NCI-H187 (cell line): Measurements from ENCODE around the gene STKLD1.
"Not testable (repeated sequence)": the region's sequence is repeated elsewhere in the genome, so short reads cannot be mapped to it uniquely, and the experiment has no call there.

Source experiments
- DNase-seq, 2 experiments: peaks; one replicate each; lab custom pipeline; 2025; lab: John Stamatoyannopoulos, UW

The STKLD1 gene

GRCh38 chr9:133443982-133444381, 67.8 kb downstream of the STKLD1 start:
- no peak for DNase-seq

DNA sequence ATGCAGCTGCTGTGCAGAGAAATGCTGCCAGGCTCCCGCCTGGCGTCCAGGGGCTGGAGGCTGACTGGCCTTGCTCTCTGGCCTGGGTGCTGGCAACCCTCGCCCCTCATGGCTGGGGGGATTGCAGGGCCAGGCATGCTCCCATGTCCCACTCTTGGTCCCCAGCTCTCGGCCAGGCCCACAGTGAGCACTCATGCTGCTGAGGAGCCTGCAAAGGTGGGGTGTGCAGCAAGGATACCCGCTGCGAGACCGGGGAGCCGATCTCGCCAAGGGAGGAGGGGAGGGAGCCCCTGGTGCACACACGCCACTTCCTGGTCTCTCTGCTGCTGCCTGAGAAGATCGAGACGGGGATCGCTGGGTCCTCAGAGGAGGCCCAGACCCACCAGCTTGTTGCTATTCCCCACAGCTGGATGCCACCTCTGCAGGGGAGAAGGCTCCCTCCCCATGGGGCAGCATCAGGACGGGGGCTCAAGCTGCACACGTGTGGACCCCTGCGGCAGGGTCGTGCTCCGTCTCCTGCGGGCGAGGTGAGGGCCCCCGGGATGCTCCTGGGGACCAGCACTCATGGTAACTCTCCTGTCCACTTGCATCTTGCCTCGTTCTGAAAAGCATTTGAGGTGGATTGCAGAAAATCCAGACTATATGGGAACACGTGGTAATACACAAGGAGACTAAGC, 69.3 kb downstream of the STKLD1 start:
- DNase-seq, result no peak

DNA sequence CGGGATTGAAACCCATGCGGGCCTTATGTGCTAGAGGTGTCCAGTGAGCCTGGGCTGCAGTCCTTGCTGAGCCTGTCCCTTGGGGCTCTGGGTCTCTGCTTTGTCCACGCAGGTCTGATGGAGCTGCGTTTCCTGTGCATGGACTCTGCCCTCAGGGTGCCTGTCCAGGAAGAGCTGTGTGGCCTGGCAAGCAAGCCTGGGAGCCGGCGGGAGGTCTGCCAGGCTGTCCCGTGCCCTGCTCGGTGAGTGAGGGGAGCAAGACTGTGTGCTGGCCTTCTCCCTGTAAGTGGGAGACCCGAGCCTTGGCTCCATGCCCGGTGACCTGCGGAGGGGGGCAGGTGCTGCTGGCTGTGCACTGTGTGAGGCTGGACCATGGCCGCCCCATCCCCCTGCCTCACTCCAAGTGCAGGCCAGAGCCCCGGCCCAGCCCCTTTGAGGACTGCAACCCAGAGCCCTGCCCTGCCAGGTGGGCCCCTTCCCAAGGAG, 72.4 kb downstream of the STKLD1 start:
- DNase-seq, result no peak

DNA sequence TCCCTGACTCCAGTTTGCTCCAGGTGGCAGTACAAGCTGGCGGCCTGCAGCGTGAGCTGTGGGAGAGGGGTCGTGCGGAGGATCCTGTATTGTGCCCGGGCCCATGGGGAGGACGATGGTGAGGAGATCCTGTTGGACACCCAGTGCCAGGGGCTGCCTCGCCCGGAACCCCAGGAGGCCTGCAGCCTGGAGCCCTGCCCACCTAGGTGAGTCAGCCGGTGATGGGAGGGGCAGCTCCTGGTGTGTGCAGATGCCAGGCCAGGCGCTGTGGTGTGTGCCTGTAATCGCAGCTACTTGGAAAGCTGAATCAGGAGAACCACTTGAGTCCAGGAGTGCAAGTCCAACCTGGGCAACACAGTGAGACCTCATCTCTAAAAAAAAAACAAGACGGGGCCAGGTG, 73.6 kb downstream of the STKLD1 start:
- no peak for DNase-seq

DNA sequence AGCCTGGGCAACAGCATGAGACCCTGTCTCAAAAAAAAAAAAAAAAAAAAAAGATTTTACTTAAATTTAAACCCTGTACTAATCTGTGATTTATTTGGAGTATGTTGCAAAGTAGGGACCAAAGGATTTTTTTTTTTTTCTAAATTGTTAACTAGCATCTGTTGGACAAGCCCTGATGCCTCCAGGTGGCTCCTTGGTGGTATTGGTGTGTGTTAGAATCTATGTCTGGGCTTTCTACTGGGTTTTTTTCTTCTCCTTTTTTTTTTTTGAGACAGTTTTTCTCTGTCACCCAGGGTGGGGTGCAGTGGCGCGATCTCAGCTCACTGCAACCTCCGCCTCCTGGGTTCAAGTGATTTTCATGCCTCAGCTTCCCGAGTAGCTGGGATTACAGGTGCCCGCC, 75.7 kb downstream of the STKLD1 start:
- not testable (repeated sequence) for DNase-seq

DNA sequence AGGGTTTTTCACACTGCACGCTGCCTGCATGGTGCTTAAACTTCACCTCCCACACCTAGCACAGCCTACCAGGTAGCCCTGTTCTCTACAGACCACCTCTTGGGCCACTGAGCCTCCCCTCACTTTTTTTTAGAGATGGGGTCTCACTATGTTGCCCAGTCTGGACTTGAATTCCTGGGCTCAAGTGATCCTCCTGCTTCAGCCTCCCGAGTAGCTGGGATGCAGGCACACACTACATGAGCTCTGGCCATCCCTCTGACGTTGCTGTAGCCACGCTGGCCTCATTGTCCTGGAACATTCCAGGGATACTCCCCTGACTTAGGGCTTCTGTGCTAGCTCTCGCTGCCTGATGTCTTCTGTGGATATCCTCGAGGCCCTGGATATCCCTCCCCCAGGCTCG, 76.4 kb downstream of the STKLD1 start:
- DNase-seq, result no peak

- DNase-seq, result no peak
Observed at GRCh38 chr9:133453651-133454050, 77.5 kb downstream of the STKLD1 start.

DNA sequence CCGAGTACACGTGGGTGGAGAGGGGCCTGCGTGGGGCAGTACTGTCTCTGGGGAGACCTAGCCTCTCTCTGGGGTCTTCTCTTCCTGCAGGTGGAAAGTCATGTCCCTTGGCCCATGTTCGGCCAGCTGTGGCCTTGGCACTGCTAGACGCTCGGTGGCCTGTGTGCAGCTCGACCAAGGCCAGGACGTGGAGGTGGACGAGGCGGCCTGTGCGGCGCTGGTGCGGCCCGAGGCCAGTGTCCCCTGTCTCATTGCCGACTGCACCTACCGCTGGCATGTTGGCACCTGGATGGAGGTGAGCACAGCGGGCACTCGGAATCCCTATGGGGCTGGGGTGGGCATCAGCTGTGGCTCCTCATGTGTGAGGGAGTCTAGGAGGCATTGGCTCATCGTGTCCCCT, 78.2 kb downstream of the STKLD1 start:
- DNase-seq, result no peak

DNA sequence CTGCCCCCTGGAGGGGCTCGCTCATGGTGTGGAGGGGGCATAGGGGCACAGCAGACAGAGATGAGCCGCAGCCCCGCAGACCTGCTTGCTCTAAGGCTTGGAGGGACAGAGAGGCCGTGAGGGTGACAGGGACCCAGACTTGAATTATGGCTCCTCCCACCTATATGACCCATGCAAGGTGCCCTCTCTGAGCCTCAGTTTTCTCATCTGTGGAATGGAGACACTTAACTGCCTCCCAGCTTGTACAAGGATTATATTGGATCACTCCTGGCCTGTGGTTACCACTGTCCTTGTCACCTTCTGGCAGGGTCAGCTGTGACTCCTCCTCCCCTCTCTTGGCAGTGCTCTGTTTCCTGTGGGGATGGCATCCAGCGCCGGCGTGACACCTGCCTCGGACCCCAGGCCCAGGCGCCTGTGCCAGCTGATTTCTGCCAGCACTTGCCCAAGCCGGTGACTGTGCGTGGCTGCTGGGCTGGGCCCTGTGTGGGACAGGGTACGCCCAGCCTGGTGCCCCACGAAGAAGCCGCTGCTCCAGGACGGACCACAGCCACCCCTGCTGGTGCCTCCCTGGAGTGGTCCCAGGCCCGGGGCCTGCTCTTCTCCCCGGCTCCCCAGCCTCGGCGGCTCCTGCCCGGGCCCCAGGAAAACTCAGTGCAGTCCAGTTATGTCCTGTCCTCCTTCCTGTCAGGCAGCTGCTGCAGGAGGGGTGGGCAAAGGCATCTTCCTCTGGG, 78.9 kb downstream of the STKLD1 start:
- DNase-seq, result no peak
